Choroid plexus epithelial cell (primary cell): ENCODE measurements around the gene TMEM141.
"Not testable (repeated sequence)": the region's sequence is repeated elsewhere in the genome, so short reads cannot be mapped to it uniquely, and the experiment has no call there.

ENCODE experiments used
- DNase-seq: peaks from one replicate; pipeline ENCODE4 v3.0.0-alpha.2; 2010; ENCODE audit warnings: low read depth
- H3K4me3 ChIP-seq: 2 replicates; pipeline ENCODE4 v1.5.1; 2011; ENCODE audit warnings: low read depth, mild to moderate bottlenecking, control low read depth, low read length, moderate library complexity
- CTCF ChIP-seq: conservative IDR thresholded peaks from 2 replicates; pipeline ENCODE4 v1.5.1; 2011; ENCODE audit warnings: low read depth, mild to moderate bottlenecking, control low read depth, inconsistent platforms, low read length, moderate library complexity

TMEM141 gene

DNA sequence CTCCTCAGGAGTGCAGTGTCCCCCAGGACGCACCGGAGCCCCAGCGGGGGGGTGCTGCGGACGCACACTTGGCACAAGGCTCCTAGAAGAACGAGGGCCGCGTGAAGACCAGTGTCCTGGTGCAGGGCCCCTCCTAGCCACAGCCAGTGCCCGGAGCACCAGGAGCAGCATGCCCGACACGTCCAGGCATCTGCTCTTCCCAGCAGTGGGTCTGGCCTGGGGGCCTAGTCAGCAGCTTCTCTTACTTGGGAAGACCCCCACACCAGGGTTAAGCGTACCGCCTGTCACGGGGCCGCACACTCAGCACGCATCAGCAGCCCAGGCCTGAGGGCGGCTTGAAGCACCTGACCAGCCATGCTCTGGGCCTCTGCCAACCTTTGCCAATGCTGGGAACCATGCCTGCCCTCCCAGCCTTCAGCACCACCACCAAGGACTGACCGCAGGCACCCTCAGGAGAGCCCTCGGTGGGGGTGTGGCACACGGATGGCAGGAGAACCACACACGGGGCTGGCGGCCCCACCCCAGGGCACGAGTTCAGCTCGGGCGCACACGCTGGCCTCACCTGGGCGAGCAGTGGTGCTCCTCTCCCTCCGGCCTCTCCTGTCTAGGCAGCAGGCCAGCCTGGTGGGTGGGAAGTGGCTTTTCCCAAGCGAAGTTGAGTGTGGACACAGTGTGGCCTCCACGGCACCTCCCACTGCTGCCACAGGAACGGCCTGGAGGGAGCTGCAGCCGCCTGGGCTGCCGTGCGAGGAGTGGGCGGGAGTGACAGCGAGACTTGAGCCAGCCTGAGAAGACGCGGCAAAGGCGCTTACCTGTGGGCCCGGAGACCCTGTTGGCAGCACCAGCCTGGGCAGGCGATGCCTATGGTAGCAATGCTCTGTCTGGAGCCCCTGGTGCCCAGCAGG lies 39.1 kb downstream of the TMEM141 start:
- no peak overlapping the region for H3K4me3 ChIP-seq
- TF ChIP-seq CTCF: no peak
- DNase-seq: no peak

DNA sequence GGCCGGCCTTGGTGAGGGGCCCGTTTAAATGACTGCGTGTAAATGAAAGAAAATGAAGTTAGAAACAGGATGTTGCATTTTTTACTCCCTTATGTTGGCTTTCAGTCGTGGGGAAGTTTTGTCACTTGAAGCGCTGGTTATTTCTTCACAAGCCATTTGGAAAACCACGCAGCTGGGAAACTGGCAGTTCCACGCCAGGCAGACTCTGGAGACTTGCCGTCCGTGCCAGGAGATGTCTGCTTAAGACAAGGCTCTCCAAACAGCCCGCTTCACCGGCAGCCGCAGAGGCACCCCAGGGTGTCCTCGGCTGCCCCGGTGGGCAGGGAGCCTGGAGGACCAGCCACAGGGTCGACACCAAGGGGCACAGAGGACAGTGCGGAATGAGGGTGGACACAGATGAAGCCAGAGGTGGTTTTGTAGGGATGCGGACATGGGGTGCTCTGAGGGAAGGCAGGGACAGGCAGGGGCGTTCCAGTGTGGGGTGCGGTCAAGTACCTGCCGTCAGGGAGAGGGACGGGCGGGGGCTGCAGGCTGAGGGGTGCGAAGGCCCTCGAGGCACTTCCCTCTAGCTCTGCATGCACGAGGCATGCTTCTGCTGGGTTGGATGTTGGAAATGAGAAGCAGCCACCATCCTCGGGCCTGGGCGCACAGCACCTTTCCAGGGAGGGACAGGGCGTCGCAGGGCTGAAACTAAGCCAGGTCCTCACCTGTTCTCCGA lies 40.0 kb downstream of the TMEM141 start:
- no peak for DNase-seq
- no peak for TF ChIP-seq CTCF
- H3K4me3 ChIP-seq: no peak overlapping the region

DNA sequence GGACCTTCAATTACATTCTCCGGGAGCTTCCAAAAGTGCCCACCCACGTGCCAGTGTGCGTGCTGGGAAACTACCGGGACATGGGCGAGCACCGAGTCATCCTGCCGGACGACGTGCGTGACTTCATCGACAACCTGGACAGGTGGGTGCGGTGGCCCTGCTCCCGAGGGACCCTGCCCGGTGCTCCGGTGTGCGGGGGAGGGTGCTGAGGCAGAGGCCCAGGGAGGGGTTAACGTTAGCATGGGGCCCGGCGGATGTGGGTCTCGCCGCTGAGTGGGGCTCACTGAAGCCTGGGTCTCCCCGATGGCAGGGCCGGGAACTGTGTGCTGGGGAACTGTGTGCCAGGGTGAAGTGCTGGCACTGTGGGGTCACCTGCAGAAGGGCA lies 40.6 kb downstream of the TMEM141 start:
- H3K4me3 ChIP-seq: no peak overlapping the region
- TF ChIP-seq CTCF: no peak
- DNase-seq: no peak

DNA sequence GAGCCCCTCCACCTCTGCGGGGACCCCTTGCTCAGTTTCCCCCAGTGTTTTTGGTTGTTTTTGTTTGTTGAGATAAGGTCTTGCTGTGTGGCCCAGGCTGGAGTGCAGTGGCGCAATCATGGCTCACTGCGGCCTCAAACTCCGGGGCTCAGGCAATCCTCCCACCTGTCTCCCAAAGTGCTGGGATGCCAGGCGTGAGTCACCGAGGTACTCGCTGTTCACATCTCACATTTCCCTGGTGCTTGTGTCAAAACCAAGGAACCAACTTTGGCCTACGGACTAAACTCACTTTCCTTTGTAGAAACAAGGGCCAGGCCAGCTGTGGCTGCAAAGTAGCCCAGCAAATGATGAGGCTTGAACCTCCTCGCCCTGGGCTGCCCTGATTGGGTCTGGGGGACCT lies 41.4 kb downstream of the TMEM141 start:
- DNase-seq: no peak
- H3K4me3 ChIP-seq: no peak overlapping the region
- TF ChIP-seq CTCF: no peak

GRCh38 chr9:136833381-136834048 lies 42.4 kb downstream of the TMEM141 start:
- DNase-seq: not testable (repeated sequence)

DNA sequence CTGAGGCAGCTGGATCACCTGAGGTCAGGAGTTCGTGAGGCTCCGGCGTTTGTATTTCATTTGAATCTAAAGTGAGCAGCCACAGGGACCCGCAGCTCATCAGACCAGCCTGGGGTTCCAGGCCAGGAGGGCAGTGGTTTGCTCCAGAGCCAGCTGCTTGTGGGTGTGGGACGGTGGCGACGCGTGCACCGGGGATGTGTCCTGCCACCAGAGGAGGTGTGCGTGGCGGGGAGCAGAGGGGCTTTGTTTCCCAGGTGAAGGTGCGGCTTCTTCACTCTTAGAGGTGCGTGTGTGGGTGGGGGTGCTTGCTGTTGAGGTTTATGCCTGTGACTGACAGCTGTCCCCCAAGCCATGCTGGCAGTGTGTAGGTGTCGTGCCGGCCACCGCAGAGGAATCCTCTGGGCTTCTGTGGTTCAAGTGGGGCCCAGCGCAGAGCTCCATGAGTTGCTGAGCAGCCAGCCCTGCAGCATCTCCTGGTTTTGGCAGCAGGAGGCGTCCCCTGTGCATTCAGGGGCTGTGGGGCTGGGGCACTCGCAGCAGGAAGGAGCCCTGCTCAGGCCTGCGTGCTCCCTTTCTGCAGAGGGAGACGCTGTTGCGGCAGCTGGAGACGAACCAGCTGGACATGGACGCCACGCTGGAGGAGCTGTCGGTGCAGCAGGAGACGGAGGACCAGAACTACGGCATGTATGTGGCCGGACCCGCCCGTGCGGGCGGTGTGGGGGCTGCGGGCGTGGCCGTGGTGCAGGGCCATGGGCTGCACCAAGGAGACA lies 44.2 kb downstream of the TMEM141 start:
- TF ChIP-seq CTCF: no peak
- H3K4me3 ChIP-seq: no peak overlapping the region
- DNase-seq: no peak

More at GRCh38 chr9:136833381-136834048, 42.4 kb downstream of the TMEM141 start:
- H3K4me3 ChIP-seq: not testable (repeated sequence)
